Esophagus mucosa (tissue), 1 donor: ENCODE results near the gene ZNHIT1. TPM values are rescaled to one million over a fixed set of nuclear protein-coding genes. Genes with fewer than 3 reads are reported as not detected.

ENCODE experiments used
- ATAC-seq: fragments of 200-7000 bp; cut with Tn5 transposase; one replicate; pipeline ENCODE4 v1.9.1; 2020
- total RNA-seq: library from RNA; stranded (reverse); gene quantifications from one replicate; pipeline ENCODE4 v1.2.4, GENCODE V29; 2023
- donor health status: DM: yes; HTN: yes; CAD: no.

ZNHIT1 gene
- 53.8 TPM for total RNA-seq

DNA sequence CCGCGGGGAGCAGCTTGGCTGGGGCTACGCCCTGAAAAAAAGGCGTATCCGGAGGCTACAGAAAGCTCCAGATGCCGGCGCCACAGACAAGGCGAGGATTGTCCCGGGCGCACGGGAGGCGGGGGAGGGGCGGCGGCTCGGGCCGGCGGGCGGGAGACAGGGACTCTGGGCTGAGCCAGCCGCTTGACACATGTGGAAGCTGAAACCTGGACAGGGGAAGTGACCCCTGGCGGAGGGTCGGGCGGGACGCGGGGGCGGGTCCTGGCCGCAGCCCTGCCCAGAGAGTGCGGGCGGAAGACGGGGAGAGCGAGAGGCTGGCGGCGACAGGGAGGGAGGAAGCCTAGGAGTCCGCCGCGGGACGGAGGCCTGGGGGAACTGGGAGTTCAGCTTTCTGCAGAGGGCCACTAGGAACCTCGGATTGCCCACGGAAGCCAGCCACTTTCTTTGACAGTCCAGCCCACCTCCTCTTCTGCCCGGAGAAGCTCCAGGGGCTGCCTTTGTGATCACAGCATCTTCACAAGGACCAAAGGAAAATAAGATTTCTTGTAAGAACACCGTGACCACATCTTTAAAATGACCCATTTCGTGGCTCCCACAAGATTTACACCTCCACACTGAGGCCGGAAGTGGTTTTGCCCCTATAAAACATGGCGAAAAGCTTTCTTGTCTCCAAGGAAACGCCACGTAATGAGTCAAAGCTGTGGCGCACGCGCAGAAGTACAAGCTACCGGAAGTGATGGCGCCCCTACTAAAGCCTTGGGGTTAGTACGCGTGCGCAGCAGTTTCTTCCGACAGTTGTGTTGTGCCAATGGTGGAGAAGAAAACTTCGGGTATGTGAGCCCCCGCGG, at the start of gene ZNHIT1, which contains the start of gene PLOD3:
TSS of gene ZNHIT1 (plus strand) at position 778 of the 848 bp plus-strand sequence. CDS start at position 809, 31 bp downstream.
TSS of gene PLOD3 (minus strand) at position 194 of the 848 bp plus-strand sequence. CDS start 307 bp downstream, outside the sequence.
- peak; percentile 86 for ATAC-seq

DNA sequence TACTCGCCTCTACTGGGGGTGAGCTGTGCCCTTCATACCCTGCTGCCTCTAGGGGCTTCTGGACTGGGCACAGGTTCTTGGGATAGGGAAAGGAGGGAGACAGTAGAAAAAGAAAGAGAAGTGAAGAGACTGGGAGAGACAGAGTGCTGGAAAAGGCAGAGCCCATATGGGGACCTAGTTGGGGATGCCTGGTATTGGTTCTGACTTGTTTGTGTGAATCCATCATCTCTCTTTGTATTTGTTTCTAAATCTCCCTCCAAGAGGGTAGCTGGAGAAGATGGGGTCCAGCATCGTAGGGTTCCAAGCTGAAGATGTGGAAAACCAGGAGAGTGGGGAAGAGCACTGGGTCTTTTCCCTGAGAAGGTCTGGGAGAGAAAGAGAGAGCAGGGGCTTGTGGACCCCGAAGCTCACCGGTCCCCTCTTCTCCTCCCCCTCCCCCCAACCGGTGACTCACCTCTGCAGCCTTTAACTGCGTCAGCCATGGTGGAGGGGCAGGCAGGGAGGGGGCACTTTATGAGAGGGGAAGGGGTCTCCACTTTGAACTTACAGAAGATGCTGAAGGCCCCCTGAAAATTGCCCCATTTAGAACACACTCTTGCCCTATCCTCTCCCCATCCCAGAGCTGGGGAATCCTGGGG, 49.4 kb upstream of the ZNHIT1 start:
- no peak for ATAC-seq

DNA sequence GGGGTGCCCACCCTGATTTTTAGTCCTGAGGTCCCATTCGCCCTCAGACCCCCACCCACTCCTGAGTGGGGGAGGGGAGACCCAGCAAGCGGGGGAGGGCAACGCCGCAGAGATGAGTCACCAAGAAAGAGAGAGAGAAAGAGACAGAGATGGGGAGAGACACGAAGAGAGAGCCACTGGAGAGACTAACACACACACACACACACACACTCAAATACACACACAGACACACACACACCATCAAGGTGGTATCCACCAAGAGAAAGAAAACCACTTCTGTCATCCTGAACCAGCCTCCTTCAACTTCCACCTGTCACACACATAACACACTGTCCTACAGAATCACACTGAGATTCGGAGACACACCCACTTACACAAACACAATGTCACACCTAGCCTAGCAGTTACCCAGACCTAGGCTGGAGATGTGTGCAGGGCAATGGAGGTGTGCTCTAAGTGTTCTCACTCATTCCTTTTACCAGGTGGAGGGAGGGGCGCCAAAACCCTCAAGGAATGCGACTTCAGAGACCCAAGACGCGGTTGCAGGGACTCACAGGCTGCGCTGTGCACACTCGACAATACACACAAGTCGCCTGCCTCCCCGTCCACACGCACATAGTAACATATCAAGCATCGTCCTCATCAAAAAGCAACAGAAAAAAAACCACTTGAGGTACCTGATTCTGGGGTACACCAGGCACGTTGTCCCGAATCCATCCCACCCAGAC, 48.7 kb upstream of the ZNHIT1 start:
- no peak for ATAC-seq

DNA sequence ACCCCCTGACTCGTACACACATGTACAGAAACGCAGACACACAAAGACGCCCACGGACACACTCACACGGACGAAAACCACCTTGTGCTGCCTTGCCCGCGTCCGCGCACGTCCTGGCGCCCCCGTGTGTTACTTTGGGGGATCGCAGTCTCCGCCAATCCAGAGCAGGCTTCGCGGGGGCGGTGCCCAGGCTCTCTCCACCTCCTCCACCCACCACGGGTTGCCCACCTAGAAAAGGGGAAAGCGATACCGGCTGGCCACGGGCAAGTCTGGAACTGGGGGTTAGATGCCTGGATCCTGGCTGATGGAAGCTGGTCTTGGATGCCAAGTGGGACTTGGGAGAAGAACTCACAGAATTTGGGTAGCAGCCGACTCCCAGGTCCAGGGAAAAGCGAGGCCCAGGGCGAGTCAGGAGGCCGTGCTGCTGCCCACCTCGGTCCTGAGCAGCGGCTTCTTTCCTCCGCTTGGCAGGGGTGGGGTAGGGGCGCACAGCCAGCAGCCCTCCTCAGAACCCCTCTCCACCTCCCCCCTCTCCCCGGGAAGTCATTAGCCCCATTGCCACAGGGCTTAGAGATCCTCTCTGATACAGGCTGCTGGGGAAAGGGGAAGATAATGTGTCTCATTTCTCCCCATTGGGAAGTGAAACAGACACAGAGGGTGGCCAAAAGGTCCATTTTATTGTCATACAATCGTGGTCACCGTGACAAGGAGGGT, 48.0 kb upstream of the ZNHIT1 start:
- peak; percentile 36 for ATAC-seq

DNA sequence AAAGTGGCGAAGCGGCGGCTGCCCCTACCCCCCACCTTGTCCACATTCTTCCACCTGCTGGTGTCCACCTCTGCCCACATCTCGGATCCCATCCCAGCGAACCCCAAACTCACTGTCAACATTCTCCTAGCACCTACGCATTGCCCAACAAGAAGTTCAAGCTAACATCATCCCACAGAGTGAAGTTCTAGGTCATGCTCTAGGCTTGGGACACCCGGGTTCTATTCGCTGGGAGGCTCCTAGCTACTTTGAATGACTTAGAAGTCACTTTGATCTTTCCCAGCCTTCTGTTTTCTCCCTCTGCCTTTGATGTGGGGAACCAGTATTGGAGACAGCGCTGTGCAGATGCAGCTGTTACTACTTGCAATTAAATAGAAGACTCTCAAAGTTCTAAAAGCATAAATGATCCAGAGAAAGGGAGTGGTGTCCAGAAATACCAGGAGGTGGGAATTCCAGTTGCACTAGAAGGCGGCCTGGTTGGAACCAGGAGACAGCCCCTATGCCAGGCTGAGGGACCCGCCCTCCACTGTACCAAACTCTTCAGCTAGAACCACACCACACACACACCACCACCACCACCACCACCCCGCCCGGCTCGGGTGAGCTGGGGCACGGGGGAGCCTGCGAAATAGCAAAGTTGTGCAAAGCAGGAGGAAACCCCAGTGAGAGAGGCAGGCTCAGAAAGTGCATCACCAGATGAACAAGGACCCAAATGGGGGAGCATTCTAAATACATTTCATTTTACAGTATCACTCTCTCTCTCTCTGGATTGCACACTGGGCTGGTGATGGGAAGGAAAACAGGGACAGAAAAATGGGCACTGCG, 47.1 kb upstream of the ZNHIT1 start:
- ATAC-seq, result no peak

DNA sequence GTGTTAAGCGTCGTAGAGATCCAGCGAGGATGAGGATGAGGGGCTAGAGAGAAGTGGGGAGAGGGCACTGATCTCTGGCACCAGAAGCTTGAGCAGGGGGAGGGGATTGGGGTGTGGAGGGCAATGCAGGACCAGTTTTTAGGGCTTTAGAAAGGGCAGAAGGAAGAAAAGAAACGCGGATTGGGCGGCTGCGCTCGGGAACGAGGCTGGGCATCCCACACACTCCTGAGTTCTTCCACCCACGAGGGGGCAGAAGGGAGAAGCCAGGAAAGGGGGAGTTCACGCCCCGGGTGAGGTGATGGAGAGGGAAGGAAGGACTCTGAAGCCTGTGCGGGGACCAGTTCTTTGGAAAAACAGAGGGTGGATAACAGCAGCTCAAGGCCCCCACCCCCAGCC, 46.5 kb upstream of the ZNHIT1 start:
- no peak for ATAC-seq

DNA sequence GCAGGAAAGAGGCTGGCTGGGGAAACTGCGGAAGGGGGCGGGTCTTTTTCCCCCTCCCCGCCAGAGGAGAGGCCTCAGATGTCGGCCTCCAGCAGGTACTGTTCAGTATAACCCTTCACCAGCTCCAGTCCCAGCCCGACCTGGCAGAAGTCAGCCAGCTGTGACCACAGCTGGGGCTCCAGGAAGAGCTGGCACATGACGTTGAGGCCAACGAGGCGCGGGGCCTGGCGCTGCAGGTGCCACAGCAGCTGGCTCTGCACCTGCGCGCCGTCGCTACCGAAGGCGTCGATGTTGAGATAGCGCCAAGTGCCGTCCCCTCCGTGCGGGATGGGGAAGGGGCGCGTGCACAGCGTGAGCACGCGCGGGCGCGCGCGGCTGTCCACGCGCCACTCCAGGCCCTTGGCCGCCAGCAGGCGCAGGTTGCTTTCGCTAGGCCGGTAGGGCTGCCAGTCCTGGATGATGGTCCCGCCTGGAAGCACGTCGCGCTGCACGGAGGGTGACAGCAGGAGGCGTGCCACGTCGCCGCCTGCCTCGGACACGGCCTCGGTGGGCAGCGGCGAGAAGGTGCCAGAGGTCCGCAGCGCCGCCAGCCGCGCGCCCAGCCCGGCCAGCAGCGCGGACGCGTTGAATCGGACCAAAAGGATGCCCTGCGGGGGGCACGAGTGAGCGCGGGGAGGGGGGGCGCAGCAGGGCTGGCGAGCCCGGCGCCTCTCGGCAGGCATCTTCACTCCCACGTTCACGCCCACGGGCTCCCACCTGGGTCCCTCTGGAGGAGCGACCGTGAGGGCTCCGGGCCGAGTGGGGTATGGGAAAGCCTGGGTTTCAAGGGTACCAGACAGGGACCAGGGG, 45.7 kb upstream of the ZNHIT1 start:
- peak; percentile 9 for ATAC-seq

DNA sequence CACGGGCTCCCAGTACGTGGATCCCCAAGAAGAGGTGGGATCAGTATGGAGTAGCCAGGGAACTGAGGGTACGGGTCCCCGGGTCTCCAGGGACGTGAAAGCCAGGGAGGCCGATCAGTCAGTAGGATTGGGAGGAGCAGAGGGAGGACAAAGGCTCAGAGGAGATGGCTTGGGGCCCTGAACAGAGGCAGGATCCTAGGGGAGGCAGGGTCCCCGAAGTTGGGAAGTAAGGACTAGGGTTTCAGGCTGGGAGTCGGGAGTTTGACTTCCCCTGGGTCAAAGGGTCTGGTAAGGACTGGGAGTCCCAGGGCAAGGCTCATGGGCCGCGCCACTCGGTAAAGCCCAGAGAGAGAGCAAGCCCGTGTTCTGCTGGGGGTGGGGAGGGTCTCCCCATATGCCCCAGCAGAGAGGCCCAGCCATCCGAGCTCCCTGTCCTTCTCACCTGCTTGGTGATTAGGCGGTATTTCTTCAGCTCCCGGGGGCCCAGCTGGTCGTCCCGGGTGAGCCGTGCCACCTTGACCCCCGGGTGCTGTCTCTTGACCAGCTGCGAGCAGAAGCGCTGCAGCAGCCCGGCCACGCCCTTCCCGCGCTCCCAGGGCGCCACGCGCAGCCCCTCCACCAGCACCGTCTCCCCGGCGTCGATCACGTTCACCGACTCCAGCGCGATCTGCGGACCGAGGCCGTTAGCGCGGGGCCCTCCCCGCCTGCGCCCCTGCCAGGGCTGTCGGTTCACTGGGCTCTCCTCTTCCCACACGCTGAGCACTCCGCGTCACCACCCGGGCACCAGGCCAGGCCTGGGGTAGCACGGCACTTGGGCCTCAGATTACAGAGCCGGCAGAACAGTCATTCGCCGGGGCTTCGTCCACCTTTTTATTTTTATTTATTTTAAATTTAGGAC, 44.9 kb upstream of the ZNHIT1 start:
- peak; percentile 46 for ATAC-seq

DNA sequence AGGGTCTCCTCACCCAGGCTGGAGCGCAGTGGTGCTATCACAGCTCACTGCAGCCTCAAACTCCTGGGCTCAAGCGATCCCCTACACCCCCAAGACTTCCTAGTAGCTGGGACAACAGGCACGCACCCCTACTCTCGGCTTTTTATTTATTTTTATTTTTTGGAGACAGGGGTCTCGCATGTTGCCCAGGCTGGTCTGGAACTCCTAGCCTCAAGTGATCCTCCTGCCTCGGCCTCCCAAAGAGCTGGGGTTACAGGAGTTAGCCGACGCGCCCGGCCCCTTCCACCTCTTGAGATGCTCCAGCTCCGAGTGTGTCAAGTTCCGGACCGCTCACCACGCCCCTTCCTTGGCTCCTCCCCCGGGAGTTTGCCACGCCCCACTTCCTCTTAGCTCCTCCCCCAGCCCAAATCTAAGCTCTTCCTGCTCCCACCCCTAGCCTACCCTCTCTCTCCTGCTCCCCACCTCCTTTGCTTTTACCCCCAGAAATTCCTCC, 44.2 kb upstream of the ZNHIT1 start:
- ATAC-seq, result peak; percentile 37

DNA sequence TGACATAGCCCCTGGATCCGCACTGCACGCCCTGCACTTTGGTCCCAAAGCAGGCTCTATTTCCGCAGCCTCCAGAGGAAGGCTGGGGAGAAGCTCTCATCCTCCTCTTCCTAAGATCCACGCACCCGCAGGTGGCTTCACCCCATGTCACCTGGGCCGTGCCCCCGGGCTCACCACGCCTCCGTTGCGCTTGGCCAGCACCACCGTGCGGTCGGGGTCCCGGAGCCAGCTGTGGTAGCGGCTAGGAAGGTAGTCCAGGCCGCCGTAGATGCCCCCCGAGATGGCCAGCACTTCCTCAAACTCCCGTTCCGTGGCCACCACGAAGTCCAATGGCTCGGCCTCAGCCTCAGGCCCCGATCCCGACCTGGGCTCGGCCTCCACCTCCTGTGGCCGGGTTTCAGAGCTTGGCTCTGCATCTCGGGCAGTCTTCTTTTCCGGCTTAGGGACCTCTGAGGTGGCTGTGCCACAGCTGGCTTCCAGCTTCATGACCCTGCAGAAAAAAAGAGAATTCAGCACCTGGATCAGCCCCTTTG, 43.6 kb upstream of the ZNHIT1 start:
- ATAC-seq, result no peak

DNA sequence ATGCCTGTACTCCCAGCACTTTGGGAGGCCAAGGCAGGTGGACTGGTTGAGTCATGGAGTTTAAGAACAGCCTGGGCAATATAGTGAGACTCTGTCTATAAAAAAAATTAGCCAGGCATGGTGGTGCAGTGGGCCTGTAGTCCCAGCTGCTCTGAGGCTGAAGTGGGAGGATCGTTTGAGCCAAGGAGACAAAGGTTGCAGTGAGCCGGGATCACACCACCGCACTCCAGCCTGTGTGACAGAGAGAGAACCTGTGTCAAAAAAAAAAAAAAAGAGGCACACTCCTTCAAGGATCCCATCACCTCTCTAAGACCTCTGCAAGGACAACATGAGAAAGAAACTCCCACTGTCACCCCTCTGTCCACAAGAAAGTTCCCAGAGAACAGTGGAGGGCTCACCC, 42.3 kb upstream of the ZNHIT1 start:
- no peak for ATAC-seq

DNA sequence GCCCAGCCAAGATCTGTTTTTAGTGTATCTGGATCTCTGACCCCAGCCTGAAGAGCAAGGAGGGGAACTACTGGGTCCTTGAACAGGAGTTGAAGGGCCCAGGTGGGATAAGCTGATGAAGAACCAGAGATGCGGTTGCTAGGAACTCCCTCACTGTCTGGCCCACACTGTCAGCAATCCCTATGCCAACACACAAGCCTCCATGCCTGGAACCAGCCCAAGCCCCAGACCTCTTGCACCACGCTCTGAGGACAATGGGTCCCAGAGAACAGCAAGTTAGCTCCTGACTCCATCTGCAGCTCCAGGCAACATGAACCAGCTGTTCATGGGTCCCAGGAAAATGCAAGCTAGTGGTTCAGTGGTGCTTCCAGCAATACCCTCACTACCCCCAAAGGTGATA, 40.3 kb upstream of the ZNHIT1 start:
- no peak for ATAC-seq

DNA sequence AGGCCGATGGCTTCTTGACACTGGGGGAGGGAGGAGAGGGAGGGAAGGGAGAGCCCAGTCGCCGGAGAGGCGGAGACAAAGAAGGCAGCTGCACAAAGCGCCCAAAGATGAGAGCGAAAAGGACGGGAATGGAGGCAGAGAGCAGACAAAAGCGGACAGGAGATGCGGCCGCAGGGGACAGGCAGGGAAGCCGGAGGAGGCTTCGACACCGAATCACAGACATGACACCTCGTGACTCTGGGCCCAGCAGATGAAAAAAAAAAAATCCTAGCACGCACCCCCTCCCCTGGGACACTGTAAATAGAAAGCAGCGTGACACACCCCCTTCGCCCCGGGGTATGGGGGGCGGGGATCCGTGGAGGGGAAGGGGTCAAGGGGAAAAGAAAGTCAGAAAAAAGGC, 38.8 kb upstream of the ZNHIT1 start:
- ATAC-seq, result no peak

DNA sequence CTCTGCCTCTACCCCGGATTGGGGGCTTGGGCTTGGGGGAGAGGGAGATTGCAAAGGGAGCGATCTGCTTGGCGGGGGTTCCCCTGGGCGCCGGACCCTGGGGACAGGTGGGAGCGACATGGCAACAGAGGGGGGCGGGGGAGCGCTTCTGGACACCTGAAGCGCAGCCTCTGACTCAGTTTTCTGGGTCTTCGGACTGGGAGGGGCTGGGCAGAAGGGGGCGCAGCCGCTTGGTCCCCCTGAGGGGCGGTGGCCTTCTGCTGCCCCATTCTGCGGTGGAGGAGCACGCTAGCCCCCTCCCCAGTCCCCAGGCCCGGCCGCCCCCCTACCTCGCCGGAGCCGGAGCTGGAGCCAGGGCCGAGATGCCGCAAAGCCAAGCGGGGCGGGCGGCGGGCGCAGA, 38.3 kb upstream of the ZNHIT1 start:
- no peak for ATAC-seq

DNA sequence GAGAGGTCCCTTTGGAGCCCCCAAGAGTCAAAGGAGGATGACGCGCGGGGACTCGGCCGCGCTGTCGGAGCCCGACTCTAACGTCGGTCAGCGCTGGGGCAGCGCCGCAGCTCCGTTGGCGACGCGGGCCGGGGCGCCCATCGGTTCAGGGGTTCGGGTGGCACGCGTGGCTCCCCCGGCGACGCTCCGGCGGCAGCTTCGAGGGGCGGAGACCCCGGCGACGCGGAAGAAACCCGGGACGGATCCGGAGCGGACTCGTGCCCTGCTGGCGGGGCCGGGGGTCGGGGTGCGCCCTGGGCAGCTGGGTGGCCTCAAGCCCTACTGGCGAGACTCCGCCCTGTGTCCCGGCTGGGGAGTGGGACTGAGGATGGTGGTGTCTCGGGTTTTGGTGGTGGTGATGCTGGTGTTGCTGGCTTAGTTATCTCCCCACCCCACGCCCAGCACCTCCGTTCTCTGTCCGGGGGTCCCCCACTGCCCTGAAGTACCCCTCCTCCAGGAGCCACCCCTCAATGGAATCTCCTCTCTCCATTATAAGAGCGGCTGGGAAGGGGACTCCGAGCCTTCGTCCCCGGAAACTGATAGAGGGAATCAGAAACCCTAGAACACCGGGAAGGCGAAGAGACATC, 37.7 kb upstream of the ZNHIT1 start, which contains the start of gene NAT16:
TSS of gene NAT16 (minus strand) at position 164 of the 626 bp plus-strand sequence. CDS start 5,486 bp downstream, outside the sequence.
- no peak for ATAC-seq

DNA sequence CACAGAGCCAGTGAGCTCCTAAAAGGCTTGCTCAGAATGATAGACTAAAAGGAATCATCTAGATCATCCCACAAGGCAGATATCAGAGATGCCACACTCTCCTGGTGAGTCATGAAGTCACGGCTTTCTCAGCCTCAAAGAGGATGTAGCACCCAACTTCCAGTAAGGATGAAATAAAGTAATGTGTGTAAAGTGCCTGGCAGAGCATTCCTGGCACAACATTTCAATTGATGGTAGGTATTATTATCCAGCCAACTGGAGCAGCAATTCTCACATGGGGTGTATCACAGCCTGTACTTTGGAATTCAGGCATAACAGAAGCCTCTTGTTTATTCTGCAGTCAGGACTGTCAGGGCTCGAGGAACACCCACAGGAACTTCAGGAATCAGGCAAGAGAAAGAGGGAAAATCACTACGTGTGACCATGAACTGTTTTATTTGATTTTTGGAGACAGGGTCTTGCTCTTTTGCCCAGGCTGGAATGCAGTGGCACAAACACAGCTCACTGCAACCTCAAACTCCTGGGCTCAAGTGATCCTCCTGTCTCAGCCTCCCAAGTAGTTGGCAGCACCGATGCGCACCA, 32.6 kb upstream of the ZNHIT1 start:
- ATAC-seq, result no peak

DNA sequence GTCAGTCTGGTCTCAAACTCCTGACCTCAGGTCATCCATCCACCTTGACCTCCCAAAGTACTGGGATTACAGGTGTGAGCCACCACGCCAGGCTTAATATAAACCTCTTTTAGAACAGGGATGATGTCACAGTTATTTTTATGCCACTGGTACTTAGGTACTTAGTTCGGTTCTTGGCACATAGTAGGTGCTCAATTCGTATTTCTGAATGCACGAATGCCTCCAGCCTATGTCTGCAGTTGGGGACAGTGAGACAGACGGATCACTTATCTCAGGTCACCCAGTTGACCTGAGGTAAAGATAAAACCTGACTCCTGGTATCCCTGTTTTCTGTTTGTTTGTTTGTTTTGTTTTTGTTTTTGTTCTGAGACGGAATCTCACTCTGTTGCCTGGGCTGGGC, 31.8 kb upstream of the ZNHIT1 start:
- ATAC-seq, result no peak

DNA sequence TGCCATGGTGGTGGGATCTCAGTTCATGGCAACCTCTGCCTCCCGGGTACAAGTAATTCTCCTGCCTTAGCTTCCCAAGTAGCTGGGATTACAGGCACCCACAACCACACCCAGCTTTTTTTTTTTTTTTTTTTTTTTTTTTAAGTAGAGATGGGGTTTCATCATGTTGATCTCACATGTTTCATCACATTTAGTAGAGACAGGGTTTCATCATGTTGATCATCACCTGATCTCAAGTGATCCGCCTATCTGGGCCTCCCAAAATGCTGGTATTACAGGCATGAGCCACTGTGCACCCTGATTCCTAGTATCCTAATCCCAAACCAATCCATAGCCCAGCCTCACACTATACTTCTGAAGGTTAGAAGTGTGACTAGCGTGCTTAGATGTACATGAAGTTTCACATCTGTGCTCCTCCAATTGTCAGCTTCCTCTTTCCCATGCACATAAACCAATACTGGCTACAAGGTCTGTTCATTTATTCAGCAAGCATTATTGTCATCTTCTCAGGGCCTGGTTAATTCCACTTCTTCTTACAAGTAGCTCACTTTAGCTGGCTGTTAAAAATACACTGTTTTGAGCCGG, 31.0 kb upstream of the ZNHIT1 start:
- ATAC-seq, result no peak
